Measurements from ENCODE around the gene LRRC1.

The LRRC1 gene

DNA sequence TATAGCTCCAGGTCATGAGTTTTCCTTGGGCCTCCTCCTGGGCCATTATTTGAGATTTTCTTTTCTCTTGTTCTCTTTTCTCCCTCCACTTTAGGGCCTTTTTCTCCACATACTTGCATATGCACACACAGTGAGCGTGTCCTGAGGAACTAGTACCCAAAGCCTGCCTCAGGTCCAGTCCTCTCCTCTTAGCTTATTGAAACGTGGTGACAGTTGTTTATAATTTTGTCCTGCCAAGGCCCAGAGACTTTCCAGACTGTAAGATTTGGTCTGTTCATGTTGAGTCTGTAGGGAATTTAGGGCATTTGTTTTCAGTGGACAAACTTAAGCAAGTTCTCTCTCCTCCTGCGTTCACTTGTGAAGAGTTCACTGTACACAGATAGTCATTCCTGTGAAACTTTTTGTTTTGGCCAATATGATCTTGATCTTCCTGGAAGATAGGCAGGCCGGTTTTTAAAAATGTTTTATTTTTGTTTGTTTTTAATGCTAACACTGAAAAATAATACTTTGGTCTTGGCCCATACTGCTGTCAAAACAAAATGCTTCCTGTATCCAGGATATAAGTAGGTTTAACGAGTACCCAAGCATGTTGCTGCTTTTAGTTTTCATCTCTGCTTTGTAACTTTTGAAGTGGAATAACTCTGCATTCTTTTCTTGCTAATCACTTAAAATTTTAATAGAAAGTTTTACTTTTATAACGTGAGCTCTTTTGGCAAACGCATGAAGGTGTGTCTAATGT is 20.7 kb downstream of the LRRC1 start:
- no peak for DNase-seq (ENCODE audit: low read depth)
- no peak overlapping the region for H3K4me3 ChIP-seq (ENCODE audit: low read length)
- TF ChIP-seq, protein P1, sequence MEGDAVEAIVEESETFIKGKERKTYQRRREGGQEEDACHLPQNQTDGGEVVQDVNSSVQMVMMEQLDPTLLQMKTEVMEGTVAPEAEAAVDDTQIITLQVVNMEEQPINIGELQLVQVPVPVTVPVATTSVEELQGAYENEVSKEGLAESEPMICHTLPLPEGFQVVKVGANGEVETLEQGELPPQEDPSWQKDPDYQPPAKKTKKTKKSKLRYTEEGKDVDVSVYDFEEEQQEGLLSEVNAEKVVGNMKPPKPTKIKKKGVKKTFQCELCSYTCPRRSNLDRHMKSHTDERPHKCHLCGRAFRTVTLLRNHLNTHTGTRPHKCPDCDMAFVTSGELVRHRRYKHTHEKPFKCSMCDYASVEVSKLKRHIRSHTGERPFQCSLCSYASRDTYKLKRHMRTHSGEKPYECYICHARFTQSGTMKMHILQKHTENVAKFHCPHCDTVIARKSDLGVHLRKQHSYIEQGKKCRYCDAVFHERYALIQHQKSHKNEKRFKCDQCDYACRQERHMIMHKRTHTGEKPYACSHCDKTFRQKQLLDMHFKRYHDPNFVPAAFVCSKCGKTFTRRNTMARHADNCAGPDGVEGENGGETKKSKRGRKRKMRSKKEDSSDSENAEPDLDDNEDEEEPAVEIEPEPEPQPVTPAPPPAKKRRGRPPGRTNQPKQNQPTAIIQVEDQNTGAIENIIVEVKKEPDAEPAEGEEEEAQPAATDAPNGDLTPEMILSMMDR (conservative IDR thresholded peaks at IDR 0.05; ENCODE audit: low read length), result no peak

DNA sequence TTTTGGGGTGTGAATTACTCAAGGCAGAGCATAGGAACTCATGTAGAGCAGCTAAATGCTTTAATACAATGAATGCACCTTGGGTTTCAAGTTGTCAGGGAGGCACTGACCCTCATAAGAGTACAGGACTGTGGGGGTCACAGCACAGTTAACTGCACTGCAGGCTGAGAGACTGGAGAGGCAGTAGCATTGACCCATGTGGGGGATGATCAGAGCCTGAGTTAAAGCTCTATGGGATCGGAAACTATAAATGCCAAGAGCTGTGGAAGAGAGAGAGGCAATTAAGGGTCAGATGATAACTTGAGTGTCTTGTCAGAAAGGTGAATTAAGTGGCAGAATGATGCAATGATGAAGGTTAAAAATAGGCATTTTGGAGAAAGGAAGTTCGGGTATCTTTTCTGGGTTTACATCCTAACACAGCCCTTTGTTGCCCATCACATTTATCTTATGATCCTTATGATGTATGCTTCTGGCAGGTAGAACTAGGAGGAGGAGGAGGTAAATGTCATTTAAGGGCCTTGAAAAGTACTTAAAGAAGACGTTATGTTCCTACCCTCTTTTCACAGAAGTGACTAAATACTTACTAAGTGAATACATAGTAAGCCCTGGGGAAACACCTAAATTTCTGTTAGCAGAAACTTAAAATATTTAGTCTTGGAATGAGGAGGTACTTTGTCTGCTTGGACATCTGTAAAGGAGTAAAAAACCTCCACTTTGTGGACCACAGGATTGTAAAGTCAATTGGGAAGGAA is 24.2 kb downstream of the LRRC1 start:
- no peak overlapping the region for H3K4me3 ChIP-seq (ENCODE audit: low read length)
- no peak for DNase-seq (ENCODE audit: low read depth)
- TF ChIP-seq, protein P1 (conservative IDR thresholded peaks at IDR 0.05; ENCODE audit: low read length), result no peak

DNA sequence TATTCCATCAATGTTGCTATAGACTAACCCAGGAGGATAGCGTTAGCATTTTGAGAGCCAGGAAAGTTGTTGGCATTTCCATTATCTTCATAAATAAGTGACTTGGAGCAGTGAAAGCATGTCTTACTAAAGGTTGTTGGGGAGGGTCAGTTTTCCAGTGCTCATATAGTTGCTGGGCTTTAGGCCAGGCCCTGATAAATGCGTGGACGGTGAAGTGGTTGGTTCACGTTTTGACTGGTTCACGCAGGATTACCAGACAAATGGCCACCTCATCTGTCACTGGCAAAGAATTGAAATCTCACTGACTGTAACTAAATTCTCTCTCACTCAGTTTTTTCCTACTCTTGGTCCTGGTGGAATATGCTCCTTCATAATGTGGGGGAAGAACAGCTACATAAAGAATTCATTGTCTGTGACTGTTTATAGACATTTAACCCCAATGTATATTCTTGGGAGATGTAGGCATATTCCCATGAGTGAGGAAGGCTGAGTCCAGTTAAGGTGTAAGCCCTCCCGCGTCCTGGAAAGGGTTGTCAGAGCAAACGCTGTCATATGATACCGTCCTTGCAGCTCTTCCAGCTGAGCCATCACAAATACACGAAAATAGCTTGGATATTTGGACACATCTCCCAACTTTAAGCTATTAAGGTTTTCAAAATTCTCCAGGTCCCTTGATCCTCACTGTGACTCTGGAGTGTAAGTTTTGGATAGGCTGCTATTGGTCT is 27.8 kb downstream of the LRRC1 start:
- no peak for DNase-seq (ENCODE audit: low read depth)

DNA sequence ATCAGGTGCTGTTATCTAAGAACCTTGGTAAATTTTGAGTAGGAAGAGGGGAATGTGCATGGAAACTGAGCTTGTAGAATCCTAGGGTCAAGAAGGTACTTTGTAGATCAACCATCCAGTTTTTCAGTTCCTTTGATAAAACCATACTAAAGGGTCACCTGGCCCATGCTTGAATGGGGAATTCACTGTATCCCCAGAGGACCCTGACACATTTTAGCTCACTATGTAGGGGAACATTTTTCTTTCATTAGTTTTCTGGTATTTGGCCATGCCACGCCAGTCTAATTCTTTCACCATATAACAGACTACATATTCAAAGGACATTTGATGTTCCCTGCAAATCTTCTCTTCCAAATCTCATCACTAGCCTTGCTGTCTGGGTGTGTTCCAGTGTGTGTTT is 29.9 kb downstream of the LRRC1 start:
- TF ChIP-seq, protein P1 (conservative IDR thresholded peaks at IDR 0.05; ENCODE audit: low read length), result no peak
- no peak overlapping the region for H3K4me3 ChIP-seq (ENCODE audit: low read length)
- DNase-seq (ENCODE audit: low read depth), result no peak

More for the DNA sequence above, 27.8 kb downstream of the LRRC1 start:
- TF ChIP-seq, protein P1 (conservative IDR thresholded peaks at IDR 0.05; ENCODE audit: low read length), result no peak
- no peak overlapping the region for H3K4me3 ChIP-seq (ENCODE audit: low read length)

DNA sequence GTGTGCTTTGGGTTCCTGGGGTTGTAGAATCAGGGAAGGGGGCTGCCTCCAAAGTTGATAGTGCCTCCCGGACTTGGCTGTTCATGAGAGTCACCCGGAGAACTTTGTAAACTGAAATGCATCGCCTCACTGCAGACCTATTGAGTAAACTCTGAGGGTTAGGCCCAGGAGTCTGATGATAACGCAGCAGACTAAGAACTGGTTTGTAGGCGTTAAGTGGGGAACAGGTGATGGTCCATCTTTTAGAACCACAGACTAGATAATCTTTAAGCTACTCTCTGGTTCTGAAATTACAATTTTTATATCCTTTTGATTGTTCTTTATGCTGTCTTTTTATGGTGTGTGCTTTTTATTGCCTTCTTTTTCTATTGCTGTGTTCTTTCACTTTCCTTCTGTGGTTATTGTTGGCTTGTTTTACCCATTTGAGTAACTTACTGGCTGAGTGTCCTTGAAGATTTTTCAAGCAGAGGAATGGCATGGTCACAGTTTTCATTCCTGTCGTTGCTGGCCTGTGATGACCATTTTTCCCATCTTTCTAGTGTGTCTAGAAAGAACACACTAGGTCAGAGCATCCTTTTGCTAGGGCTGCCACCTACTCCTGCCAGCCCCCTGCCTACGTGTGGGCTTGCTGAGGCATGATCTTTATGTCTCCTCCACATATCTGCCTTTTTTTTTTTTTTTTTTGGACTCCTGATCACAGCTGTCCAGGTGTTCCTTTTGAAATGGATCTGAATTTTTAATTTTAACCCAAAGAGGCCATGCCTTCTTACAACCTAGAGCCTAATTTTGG is 30.9 kb downstream of the LRRC1 start:
- no peak overlapping the region for H3K4me3 ChIP-seq (ENCODE audit: low read length)
- TF ChIP-seq, protein P1 (conservative IDR thresholded peaks at IDR 0.05; ENCODE audit: low read length), result no peak
- DNase-seq (ENCODE audit: low read depth), result peak; percentile 51

DNA sequence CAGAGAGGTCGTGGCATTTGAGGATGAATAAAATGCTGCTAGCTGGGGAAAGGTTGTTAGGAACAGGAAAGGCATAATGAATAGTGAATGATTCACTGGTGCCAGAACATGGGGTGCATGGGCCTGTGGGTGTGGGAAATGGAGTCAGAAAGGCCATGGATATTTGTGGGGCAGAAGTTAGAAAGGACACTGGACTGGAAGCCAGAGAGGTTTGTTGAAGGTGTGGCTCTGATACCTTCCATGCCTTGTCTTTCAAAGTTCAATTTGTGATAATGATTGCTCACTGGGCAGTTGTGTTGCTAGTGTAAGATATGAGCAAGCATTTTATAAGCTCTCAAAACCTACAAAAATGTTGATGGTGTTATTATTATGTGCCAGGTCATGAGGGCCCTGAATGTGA is 32.7 kb downstream of the LRRC1 start:
- TF ChIP-seq, protein P1 (conservative IDR thresholded peaks at IDR 0.05; ENCODE audit: low read length), result no peak
- no peak for DNase-seq (ENCODE audit: low read depth)
- no peak overlapping the region for H3K4me3 ChIP-seq (ENCODE audit: low read length)

Data from AG10803 (cell line).